Measurements from ENCODE around the gene DYSF.

DNA sequence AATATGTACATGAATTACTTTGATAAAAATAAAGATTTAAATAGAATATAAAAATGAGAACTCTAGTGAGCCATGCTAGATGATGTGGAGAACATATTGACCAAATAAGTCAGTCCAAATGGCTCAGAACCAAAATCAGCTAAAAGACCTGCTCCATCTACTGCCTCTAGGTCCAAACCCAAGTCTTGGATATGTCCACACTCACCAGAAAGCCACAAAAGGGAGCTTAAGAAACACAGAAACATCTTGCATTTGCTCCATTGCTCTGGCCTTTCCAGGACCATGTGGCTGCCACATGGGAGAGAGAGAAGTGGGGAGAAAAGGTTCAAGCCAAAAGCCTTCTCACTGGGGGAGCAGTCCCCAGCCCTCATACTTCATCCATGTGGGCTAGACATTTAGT lies 272.5 kb downstream of the DYSF start:
- TF ChIP-seq EP300 (IDR thresholded peaks at IDR 0.05; ENCODE audit: low read depth) (no peak), POLR2A (IDR thresholded peaks at IDR 0.05) (no peak), POLR2AphosphoS5 (IDR thresholded peaks at IDR 0.05) (no peak)
- TF ChIP-seq, protein P1, sequence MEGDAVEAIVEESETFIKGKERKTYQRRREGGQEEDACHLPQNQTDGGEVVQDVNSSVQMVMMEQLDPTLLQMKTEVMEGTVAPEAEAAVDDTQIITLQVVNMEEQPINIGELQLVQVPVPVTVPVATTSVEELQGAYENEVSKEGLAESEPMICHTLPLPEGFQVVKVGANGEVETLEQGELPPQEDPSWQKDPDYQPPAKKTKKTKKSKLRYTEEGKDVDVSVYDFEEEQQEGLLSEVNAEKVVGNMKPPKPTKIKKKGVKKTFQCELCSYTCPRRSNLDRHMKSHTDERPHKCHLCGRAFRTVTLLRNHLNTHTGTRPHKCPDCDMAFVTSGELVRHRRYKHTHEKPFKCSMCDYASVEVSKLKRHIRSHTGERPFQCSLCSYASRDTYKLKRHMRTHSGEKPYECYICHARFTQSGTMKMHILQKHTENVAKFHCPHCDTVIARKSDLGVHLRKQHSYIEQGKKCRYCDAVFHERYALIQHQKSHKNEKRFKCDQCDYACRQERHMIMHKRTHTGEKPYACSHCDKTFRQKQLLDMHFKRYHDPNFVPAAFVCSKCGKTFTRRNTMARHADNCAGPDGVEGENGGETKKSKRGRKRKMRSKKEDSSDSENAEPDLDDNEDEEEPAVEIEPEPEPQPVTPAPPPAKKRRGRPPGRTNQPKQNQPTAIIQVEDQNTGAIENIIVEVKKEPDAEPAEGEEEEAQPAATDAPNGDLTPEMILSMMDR (IDR thresholded peaks at IDR 0.05) = no peak

All from transverse colon (tissue), 4 donors.